Fibroblast of the aortic adventitia (primary cell): Measurements from ENCODE around the gene GRIK1. TPM values are rescaled to one million over a fixed set of nuclear protein-coding genes. Genes with fewer than 3 reads are reported as not detected.

Experiments
- DNase-seq: peaks from one replicate; pipeline ENCODE4 v3.0.0-alpha.2; 2010; ENCODE audit warnings: low read depth
- H3K4me3 ChIP-seq: 2 replicates; pipeline ENCODE4 v1.5.1; 2011; ENCODE audit warnings: low read depth, mild to moderate bottlenecking, control low read depth, low read length, moderate library complexity
- CTCF ChIP-seq: IDR thresholded peaks from 2 replicates; pipeline ENCODE4 v1.5.1; 2011; ENCODE audit warnings: mild to moderate bottlenecking, low read length, control low read depth, inconsistent platforms; ENCODE audit not compliant: insufficient read depth
- total RNA-seq: library from RNA; depleted of rRNA; stranded (reverse); fragments of >200 nt; gene quantifications from 2 replicates; pipeline ENCODE4 v1.2.3, GENCODE V29; 2012; ENCODE audit warnings: low replicate concordance

GRIK1 gene
- total RNA-seq, 1 donor = 0.81 TPM

- no peak for TF ChIP-seq CTCF
- no peak for DNase-seq
- H3K4me3 ChIP-seq = no peak overlapping the region
Measured at GRCh38 chr21:29888437-29888836, 51.4 kb downstream of the GRIK1 start.

- no peak for DNase-seq
- no peak for TF ChIP-seq CTCF
Measured at GRCh38 chr21:29887313-29888009, 52.3 kb downstream of the GRIK1 start.

GRCh38 chr21:29885491-29885890 is 54.3 kb downstream of the GRIK1 start:
- TF ChIP-seq CTCF = no peak

More at GRCh38 chr21:29887313-29888009, 52.3 kb downstream of the GRIK1 start:
- no peak overlapping the region for H3K4me3 ChIP-seq

GRCh38 chr21:29875873-29876272 is 63.9 kb downstream of the GRIK1 start:
- H3K4me3 ChIP-seq = no peak overlapping the region
- no peak for DNase-seq
- no peak for TF ChIP-seq CTCF

More at GRCh38 chr21:29885491-29885890, 54.3 kb downstream of the GRIK1 start:
- no peak for DNase-seq
- no peak overlapping the region for H3K4me3 ChIP-seq

- no peak for DNase-seq
- no peak for TF ChIP-seq CTCF
- H3K4me3 ChIP-seq = no peak overlapping the region
Measured at GRCh38 chr21:29875036-29875716, 64.6 kb downstream of the GRIK1 start.

- H3K4me3 ChIP-seq = no peak overlapping the region
- no peak for TF ChIP-seq CTCF
- no peak for DNase-seq
Measured at GRCh38 chr21:29873908-29874307, 65.9 kb downstream of the GRIK1 start.
